ENCODE measurements around the gene ULK4. TPM values are rescaled to one million over a fixed set of nuclear protein-coding genes. Genes with fewer than 3 reads are reported as not detected.

The ULK4 gene
- total and polyA plus RNA-seq, 2 of the 8 experiments (the other 6 are each of a cell fraction or from before 2014, with no cell fraction given) = 3.0 to 10.8 TPM

DNA sequence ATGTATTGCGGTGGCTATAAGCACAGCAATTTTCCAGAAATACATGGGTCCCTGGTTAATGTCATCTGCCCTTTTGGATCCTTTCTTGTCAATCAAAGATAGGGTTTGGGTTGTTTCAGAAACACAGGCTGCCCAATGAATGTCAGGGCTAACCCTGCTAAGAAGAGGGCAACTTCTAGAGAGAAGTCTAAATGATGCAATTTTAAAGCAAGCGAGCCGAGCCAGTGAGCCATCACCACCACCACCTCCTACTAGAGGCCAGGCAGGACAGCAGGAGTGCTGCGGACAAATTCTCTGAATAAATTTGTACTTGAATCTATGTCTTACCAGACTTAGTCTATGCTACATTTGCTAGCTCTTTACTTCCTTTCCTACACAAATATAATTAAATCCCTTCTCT lies 514.2 kb downstream of the ULK4 start:
- H4K20me1 ChIP-seq (replicated peaks in 1 of 2; ENCODE audit: control insufficient read depth in 1 of 2, insufficient read depth in 2 of 2, low read length in 2 of 2) = no peaks in the 10 kb centered on the region
- CTCF ChIA-PET (ENCODE audit: partially characterized antibody) = interaction anchor here (0.9 to 2.2 kb wide), 4 partner anchors 10 to 147 kb away, joined by 3 to 15 read pairs (median 5); no protein-coding TSS in a partner anchor
- H3K79me1 ChIP-seq (ENCODE audit: low read depth, low read length) = no peaks in the 10 kb centered on the region
- H2AFZ ChIP-seq (ENCODE audit: low read length) = no peak overlapping the region
- no peak overlapping the region for H3K14ac ChIP-seq (ENCODE audit: insufficient read length)
- no peak overlapping the region for H3K4me3 ChIP-seq (ENCODE audit: extremely low read depth in 1 of 4, insufficient read depth in 2 of 4, low read depth in 3 of 4, low read length in 4 of 4)
- no peak for DNase-seq (ENCODE audit: low read depth in 1 of 2, low spot score in 2 of 2)
- H3K27ac ChIP-seq (ENCODE audit: low read depth, low read length) = no peak overlapping the region
- H2BK5ac ChIP-seq (ENCODE audit: low read depth, low read length) = no peak overlapping the region
- H3K4me2 ChIP-seq (ENCODE audit: insufficient read depth in 1 of 2, low read depth in 2 of 2, low read length in 2 of 2) = no peak overlapping the region
- no peak overlapping the region for H3K23ac ChIP-seq (ENCODE audit: insufficient read length)
- H3K79me2 ChIP-seq (ENCODE audit: control insufficient read depth in 1 of 2, insufficient read depth in 2 of 2, low read length in 2 of 2) = no peaks in the 10 kb centered on the region
- no peaks in the 10 kb centered on the region for H3K36me3 ChIP-seq (ENCODE audit: control insufficient read depth in 2 of 4, insufficient read depth in 4 of 4, low read length in 3 of 4)
- H4K91ac ChIP-seq (replicated peaks; ENCODE audit: insufficient read length, low read length) = no peak overlapping the region
- no peaks in the 10 kb centered on the region for H3K9me3 ChIP-seq (ENCODE audit: insufficient read depth in 2 of 2, low read depth in 1 of 2, low read length in 1 of 2)
- 86% methylated on average over 4 of the region's 4 CpGs; no CpG with 5 or more reads in 1 of the 2 experiments for WGBS, 2 experiments (ENCODE audit: extremely low coverage in 1 of 2, insufficient coverage in 1 of 2, insufficient read length in 1 of 2, insufficient replicate concordance in 2 of 2, low coverage in 1 of 2, low lambda C conversion rate in 2 of 2, missing lambda C conversion rate in 1 of 2)
- H2BK120ac ChIP-seq (replicated peaks; ENCODE audit: low read depth, low read length) = no peak overlapping the region
- POLR2A ChIA-PET (ENCODE audit: partially characterized antibody) = no interaction called here
- no peak overlapping the region for H2BK20ac ChIP-seq (ENCODE audit: low read length)
- no peak overlapping the region for H4K8ac ChIP-seq (ENCODE audit: extremely low read depth, insufficient read depth, low read length)
- no peaks in the 10 kb centered on the region for H3K23me2 ChIP-seq (ENCODE audit: low read depth, low read length)
- no peak overlapping the region for H2BK15ac ChIP-seq (ENCODE audit: low read length)
- no peak for FAIRE-seq
- H2AK5ac ChIP-seq (ENCODE audit: low read depth, low read length) = no peak overlapping the region
- H3K4ac ChIP-seq (replicated peaks; ENCODE audit: insufficient read length, low read depth, low read length) = no peak overlapping the region
- H3K4me1 ChIP-seq (replicated peaks in 1 of 4; ENCODE audit: control insufficient read depth in 3 of 4, insufficient read depth in 4 of 4, low read length in 3 of 4) = no peaks in the 10 kb centered on the region
- no peak overlapping the region for H2BK12ac ChIP-seq (ENCODE audit: low read depth, low read length)
- no peak overlapping the region for H3K56ac ChIP-seq (replicated peaks; ENCODE audit: insufficient read length, low read depth, low read length)
- no peak overlapping the region for H4K5ac ChIP-seq (ENCODE audit: insufficient read length, low read depth, low read length)
- no peak overlapping the region for H3K18ac ChIP-seq (ENCODE audit: extremely low read depth, low read length)
- H3K27me3 ChIP-seq (replicated peaks in 1 of 4; ENCODE audit: control insufficient read depth in 3 of 4, extremely low read depth in 1 of 4, insufficient read depth in 3 of 4, low read length in 3 of 4) = no peaks in the 10 kb centered on the region
- H3K9ac ChIP-seq (replicated peaks in 1 of 4; ENCODE audit: extremely low read depth in 1 of 4, low read depth in 3 of 4, low read length in 3 of 4) = no peak overlapping the region
- TF ChIP-seq NRF1 (IDR thresholded peaks at IDR 0.05; ENCODE audit: low read depth, low read length) = no peak
- TF ChIP-seq SUZ12 (IDR thresholded peaks at IDR 0.05; ENCODE audit: low read length) = no peak
- no peak for TF ChIP-seq EGR1 (IDR thresholded peaks at IDR 0.05; ENCODE audit: borderline replicate concordance, low read depth, low read length)
- TF ChIP-seq TEAD4 (IDR thresholded peaks at IDR 0.05; ENCODE audit: low read depth, low read length) = no peak
- TF ChIP-seq RBBP5 (IDR thresholded peaks at IDR 0.05; ENCODE audit: borderline replicate concordance, low read depth, low read length) = no peak
- no peak for TF ChIP-seq KDM1A (IDR thresholded peaks at IDR 0.05; ENCODE audit: borderline replicate concordance, low read length)
- TF ChIP-seq CHD1 (IDR thresholded peaks at IDR 0.05; ENCODE audit: low read depth, low read length) = no peak
- TF ChIP-seq POLR2AphosphoS5 (IDR thresholded peaks at IDR 0.05; ENCODE audit: low read depth, low read length) = no peak
- TF ChIP-seq, protein P1, sequence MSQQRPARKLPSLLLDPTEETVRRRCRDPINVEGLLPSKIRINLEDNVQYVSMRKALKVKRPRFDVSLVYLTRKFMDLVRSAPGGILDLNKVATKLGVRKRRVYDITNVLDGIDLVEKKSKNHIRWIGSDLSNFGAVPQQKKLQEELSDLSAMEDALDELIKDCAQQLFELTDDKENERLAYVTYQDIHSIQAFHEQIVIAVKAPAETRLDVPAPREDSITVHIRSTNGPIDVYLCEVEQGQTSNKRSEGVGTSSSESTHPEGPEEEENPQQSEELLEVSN (IDR thresholded peaks at IDR 0.05) = no peak

Measured in H1 (cell line).